Measurements from ENCODE around the gene PGA4. TPM values are rescaled to one million over a fixed set of nuclear protein-coding genes. Genes with fewer than 3 reads are reported as not detected.

PGA4 gene
- total and polyA plus RNA-seq, 2 experiments from 2014 or later = 0.81 TPM; not detected in 1

DNA sequence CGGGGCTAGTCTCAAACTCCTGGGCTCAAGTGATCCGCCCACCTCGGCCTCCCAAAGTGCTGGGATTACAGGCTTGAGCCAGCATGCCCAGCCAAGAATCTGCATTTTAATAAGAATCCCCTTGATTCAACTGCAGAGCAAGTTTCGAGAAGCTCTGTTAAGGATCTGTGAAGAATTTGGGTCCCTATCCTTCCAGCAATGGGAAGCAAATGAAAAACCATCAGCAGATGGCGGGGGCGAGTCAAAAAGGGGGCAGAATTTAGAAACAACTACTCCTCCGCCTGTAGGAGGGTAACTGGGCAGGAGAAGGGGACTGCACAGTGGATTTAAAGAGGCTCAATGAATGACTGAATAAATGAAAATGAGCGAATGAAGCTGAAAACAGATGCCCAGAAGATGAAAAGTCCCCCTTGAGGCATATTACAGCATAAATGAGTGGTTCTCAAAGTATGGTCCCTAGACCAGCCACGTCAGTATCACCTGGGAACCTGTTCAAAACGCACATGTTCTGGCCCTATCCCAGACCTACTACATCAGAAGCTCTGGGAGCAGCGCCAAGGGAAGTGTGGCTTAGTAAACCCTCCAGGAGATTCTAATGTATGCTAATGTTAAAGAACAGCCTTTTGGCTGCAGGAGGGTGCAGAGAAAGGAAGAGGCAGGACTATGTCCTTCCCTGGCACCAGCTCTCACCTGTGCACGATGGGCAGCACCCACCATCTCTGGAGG lies 58.0 kb downstream of the PGA4 start:
- no peak overlapping the region for H2AFZ ChIP-seq
- no peak overlapping the region for H3K4me3 ChIP-seq
- ATAC-seq (peak; percentile 19; the same call in 2 of the 3 replicates), DNase-seq (ENCODE audit: low spot score) (peak; percentile 45)
- no peaks in the 10 kb centered on the region for H3K79me2 ChIP-seq (replicated peaks; ENCODE audit: insufficient read depth)
- peaks cover 9% of the 10 kb centered on the region for H3K27me3 Mint-ChIP-seq (ENCODE audit: insufficient read depth, low read depth, poor library complexity)
- peaks cover 12% of the 10 kb centered on the region; the same call in 1 of the 2 replicates for H3F3A ChIP-seq (replicated peaks; ENCODE audit: low read depth)
- H3K27ac Mint-ChIP-seq = no peak overlapping the region
- no peaks in the 10 kb centered on the region; the same call in 1 of the 2 replicates for H4K20me1 ChIP-seq (replicated peaks; ENCODE audit: insufficient read depth)
- no peak overlapping the region for H3K27ac ChIP-seq (ENCODE audit: low read depth)
- TF ChIP-seq, protein P1, sequence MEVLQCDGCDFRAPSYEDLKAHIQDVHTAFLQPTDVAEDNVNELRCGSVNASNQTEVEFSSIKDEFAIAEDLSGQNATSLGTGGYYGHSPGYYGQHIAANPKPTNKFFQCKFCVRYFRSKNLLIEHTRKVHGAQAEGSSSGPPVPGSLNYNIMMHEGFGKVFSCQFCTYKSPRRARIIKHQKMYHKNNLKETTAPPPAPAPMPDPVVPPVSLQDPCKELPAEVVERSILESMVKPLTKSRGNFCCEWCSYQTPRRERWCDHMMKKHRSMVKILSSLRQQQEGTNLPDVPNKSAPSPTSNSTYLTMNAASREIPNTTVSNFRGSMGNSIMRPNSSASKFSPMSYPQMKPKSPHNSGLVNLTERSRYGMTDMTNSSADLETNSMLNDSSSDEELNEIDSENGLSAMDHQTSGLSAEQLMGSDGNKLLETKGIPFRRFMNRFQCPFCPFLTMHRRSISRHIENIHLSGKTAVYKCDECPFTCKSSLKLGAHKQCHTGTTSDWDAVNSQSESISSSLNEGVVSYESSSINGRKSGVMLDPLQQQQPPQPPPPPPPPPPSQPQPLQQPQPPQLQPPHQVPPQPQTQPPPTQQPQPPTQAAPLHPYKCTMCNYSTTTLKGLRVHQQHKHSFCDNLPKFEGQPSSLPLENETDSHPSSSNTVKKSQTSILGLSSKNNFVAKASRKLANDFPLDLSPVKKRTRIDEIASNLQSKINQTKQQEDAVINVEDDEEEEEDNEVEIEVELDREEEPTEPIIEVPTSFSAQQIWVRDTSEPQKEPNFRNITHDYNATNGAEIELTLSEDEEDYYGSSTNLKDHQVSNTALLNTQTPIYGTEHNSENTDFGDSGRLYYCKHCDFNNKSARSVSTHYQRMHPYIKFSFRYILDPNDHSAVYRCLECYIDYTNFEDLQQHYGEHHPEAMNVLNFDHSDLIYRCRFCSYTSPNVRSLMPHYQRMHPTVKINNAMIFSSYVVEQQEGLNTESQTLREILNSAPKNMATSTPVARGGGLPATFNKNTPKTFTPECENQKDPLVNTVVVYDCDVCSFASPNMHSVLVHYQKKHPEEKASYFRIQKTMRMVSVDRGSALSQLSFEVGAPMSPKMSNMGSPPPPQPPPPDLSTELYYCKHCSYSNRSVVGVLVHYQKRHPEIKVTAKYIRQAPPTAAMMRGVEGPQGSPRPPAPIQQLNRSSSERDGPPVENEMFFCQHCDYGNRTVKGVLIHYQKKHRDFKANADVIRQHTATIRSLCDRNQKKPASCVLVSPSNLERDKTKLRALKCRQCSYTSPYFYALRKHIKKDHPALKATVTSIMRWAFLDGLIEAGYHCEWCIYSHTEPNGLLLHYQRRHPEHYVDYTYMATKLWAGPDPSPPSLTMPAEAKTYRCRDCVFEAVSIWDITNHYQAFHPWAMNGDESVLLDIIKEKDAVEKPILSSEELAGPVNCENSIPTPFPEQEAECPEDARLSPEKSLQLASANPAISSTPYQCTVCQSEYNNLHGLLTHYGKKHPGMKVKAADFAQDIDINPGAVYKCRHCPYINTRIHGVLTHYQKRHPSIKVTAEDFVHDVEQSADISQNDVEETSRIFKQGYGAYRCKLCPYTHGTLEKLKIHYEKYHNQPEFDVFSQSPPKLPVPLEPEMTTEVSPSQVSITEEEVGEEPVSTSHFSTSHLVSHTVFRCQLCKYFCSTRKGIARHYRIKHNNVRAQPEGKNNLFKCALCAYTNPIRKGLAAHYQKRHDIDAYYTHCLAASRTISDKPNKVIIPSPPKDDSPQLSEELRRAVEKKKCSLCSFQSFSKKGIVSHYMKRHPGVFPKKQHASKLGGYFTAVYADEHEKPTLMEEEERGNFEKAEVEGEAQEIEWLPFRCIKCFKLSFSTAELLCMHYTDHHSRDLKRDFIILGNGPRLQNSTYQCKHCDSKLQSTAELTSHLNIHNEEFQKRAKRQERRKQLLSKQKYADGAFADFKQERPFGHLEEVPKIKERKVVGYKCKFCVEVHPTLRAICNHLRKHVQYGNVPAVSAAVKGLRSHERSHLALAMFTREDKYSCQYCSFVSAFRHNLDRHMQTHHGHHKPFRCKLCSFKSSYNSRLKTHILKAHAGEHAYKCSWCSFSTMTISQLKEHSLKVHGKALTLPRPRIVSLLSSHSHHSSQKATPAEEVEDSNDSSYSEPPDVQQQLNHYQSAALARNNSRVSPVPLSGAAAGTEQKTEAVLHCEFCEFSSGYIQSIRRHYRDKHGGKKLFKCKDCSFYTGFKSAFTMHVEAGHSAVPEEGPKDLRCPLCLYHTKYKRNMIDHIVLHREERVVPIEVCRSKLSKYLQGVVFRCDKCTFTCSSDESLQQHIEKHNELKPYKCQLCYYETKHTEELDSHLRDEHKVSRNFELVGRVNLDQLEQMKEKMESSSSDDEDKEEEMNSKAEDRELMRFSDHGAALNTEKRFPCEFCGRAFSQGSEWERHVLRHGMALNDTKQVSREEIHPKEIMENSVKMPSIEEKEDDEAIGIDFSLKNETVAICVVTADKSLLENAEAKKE (CRISPR knock-in tag; IDR thresholded peaks at IDR 0.05) = no peak
- TF ChIP-seq EZH2phosphoT487 (IDR thresholded peaks at IDR 0.05; ENCODE audit: unreplicated experiment) (no peak), NANOG (IDR thresholded peaks at IDR 0.05; ENCODE audit: borderline replicate concordance) (no peak), POLR2AphosphoS5 (IDR thresholded peaks at IDR 0.05; ENCODE audit: low read depth) (no peak), CREB1 (CRISPR knock-in tag; IDR thresholded peaks at IDR 0.05; ENCODE audit: low read depth) (no peak), EZH2 (IDR thresholded peaks at IDR 0.05; ENCODE audit: low read depth, unreplicated experiment) (no peak)
- TF ChIP-seq, protein P2, sequence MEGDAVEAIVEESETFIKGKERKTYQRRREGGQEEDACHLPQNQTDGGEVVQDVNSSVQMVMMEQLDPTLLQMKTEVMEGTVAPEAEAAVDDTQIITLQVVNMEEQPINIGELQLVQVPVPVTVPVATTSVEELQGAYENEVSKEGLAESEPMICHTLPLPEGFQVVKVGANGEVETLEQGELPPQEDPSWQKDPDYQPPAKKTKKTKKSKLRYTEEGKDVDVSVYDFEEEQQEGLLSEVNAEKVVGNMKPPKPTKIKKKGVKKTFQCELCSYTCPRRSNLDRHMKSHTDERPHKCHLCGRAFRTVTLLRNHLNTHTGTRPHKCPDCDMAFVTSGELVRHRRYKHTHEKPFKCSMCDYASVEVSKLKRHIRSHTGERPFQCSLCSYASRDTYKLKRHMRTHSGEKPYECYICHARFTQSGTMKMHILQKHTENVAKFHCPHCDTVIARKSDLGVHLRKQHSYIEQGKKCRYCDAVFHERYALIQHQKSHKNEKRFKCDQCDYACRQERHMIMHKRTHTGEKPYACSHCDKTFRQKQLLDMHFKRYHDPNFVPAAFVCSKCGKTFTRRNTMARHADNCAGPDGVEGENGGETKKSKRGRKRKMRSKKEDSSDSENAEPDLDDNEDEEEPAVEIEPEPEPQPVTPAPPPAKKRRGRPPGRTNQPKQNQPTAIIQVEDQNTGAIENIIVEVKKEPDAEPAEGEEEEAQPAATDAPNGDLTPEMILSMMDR (conservative IDR thresholded peaks at IDR 0.05; ENCODE audit: low read depth in 2 of 2) = peak; percentile 17 to 39; a peak in 2 of 4 replicates
- H3K4me1 Mint-ChIP-seq = peaks cover 32% of the 10 kb centered on the region
- H3K4me2 ChIP-seq = no peak overlapping the region
- H3K36me3 ChIP-seq (ENCODE audit: insufficient read depth) = peaks cover 12% of the 10 kb centered on the region; the same call in 1 of the 2 replicates
- H3K4me3 Mint-ChIP-seq = no peak overlapping the region
- H3K36me3 Mint-ChIP-seq (ENCODE audit: low read depth) = peaks cover 41% of the 10 kb centered on the region
- H3K9me2 ChIP-seq (ENCODE audit: insufficient read depth) = no peaks in the 10 kb centered on the region
- H3K27me3 ChIP-seq (ENCODE audit: insufficient read depth) = no peaks in the 10 kb centered on the region
- no peaks in the 10 kb centered on the region for H3K9me3 Mint-ChIP-seq
- peaks cover 8% of the 10 kb centered on the region; the same call in 1 of the 2 replicates for H3K4me1 ChIP-seq (ENCODE audit: insufficient read depth)

All from GM23338 (cell line).